ENCODE measurements around the gene THOC7.

DNA sequence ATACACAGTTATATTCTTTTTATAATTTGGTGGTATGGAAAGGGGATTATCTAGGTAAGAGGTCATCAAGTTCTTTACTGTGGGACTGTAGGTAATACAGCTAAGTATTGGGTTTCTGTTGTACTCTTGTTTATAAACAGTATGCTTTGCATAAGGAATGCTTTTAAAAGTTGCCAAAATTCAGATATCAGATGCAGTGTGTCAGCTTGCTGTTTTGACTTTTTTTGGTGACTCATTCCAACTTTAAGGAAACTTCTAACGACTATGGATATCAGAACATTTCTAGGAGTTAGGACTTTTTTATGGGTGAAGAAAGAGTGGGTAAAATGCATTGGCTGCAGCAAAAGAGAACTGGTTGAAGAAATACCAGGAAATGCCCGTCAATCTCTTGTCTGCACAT lies 45.8 kb upstream of the THOC7 start:
- TF ChIP-seq, protein P1, sequence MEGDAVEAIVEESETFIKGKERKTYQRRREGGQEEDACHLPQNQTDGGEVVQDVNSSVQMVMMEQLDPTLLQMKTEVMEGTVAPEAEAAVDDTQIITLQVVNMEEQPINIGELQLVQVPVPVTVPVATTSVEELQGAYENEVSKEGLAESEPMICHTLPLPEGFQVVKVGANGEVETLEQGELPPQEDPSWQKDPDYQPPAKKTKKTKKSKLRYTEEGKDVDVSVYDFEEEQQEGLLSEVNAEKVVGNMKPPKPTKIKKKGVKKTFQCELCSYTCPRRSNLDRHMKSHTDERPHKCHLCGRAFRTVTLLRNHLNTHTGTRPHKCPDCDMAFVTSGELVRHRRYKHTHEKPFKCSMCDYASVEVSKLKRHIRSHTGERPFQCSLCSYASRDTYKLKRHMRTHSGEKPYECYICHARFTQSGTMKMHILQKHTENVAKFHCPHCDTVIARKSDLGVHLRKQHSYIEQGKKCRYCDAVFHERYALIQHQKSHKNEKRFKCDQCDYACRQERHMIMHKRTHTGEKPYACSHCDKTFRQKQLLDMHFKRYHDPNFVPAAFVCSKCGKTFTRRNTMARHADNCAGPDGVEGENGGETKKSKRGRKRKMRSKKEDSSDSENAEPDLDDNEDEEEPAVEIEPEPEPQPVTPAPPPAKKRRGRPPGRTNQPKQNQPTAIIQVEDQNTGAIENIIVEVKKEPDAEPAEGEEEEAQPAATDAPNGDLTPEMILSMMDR (IDR thresholded peaks at IDR 0.05): no peak
- TF ChIP-seq POLR2A (IDR thresholded peaks at IDR 0.05): no peak

Data from gastroesophageal sphincter (tissue), 3 donors.